PC-3 (cell line): ENCODE data around the gene COX6A2. TPM values are rescaled to one million over a fixed set of nuclear protein-coding genes. Genes with fewer than 3 reads are reported as not detected.
A peak's percentile ranks its signal among the peaks of the same experiment; 100 is the strongest.
"Not testable (repeated sequence)": the region's sequence is repeated elsewhere in the genome, so short reads cannot be mapped to it uniquely, and the experiment has no call there.

Experiments
- ATAC-seq: fragments of 200-7000 bp; cut with Tn5 transposase; 2 replicates; pipeline ENCODE4 v1.9.1; 2020; ENCODE audit warnings: mild to moderate bottlenecking, moderate library complexity
- BruUV-seq: library from RNA; stranded (reverse); fragments of 400-500 nt; replicated peaks from 2 replicates; lab custom pipeline; 2021; lab: Mats Ljungman, UMichigan
- CTCF ChIA-PET: fragments of 300-600 bp; sonication (Branson Sonifier 250); formaldehyde crosslinking; loops from one replicate; lab custom pipeline; 2022; ENCODE audit warnings: antibody characterized with exemption; lab: Charles Lee
- POLR2A ChIA-PET: fragments of 300-600 bp; sonication (Branson Sonifier 250); formaldehyde crosslinking; loops from one replicate; lab custom pipeline; 2022; ENCODE audit warnings: antibody characterized with exemption; ENCODE audit not compliant: unreplicated experiment; lab: Charles Lee
- DNase-seq: peaks from one replicate; pipeline ENCODE4 v3.0.0-alpha.2; 2015
- H2AFZ ChIP-seq: fragments of 300-600 bp; sonication (generic); 2 replicates; pipeline ENCODE4 v1.6.0; 2016; ENCODE audit warnings: antibody characterized with exemption, low read length
- H3F3A ChIP-seq: fragments of 300-600 bp; sonication (generic); one replicate; pipeline ENCODE4 v1.6.0; 2017; ENCODE audit warnings: antibody characterized with exemption, low read length, control low read depth, mild to moderate bottlenecking; ENCODE audit not compliant: unreplicated experiment
- H3K27ac ChIP-seq: fragments of 300-600 bp; sonication (generic); 2 replicates; pipeline ENCODE4 v1.5.1; 2016; ENCODE audit warnings: mild to moderate bottlenecking, low read length
- H3K27me3 ChIP-seq: fragments of 300-600 bp; sonication (generic); 2 replicates; pipeline ENCODE4 v1.6.1; 2016; ENCODE audit warnings: low read length, mixed read lengths
- H3K36me3 ChIP-seq: fragments of 300-600 bp; sonication (generic); 2 replicates; pipeline ENCODE4 v1.6.1; 2016; ENCODE audit warnings: low read depth, mixed run types, low read length, mixed read lengths
- H3K4me1 ChIP-seq: fragments of 300-600 bp; sonication (generic); 2 replicates; pipeline ENCODE4 v1.5.1; 2016; ENCODE audit warnings: low read length; ENCODE audit not compliant: insufficient read depth
- H3K4me2 ChIP-seq: fragments of 300-600 bp; sonication (generic); 2 replicates; pipeline ENCODE4 v1.6.0; 2016; ENCODE audit warnings: low read length
- H3K4me3 ChIP-seq: fragments of 300-600 bp; sonication (generic); 2 replicates; pipeline ENCODE4 v1.5.1; 2016; ENCODE audit warnings: mild to moderate bottlenecking, low read length, mixed read lengths
- H3K79me2 ChIP-seq: fragments of 300-600 bp; sonication (generic); 2 replicates; pipeline ENCODE4 v1.6.1; 2017; ENCODE audit warnings: low read length, mixed read lengths
- H3K9ac ChIP-seq: fragments of 300-600 bp; sonication (generic); 2 replicates; pipeline ENCODE4 v1.6.0; 2016; ENCODE audit warnings: mild to moderate bottlenecking, low read length
- H3K9me2 ChIP-seq: fragments of 300-600 bp; sonication (generic); replicated peaks from 2 replicates; pipeline ENCODE4 v1.6.1; 2016; ENCODE audit warnings: mixed run types, low read length, mixed read lengths
- H3K9me3 ChIP-seq: fragments of 300-600 bp; sonication (generic); 2 replicates; pipeline ENCODE4 v1.6.1; 2016; ENCODE audit warnings: low read length, mixed read lengths
- H4K20me1 ChIP-seq: fragments of 300-600 bp; sonication (generic); 2 replicates; pipeline ENCODE4 v1.6.1; 2016; ENCODE audit warnings: low read length, mixed read lengths
- CTCF ChIP-seq: fragments of 300-600 bp; sonication (generic); conservative IDR thresholded peaks from 2 replicates; pipeline ENCODE4 v1.5.1; 2017; ENCODE audit warnings: antibody characterized with exemption, low read depth, mild to moderate bottlenecking, low read length
- EZH2 ChIP-seq: fragments of 300-600 bp; sonication (generic); IDR thresholded peaks from one replicate; pipeline ENCODE4 v1.6.1; 2017; ENCODE audit warnings: antibody characterized with exemption, mild to moderate bottlenecking, low read length; ENCODE audit not compliant: unreplicated experiment
- EZH2phosphoT487 ChIP-seq: fragments of 300-600 bp; sonication (generic); IDR thresholded peaks from 2 replicates; pipeline ENCODE4 v1.6.1; 2018; ENCODE audit warnings: mild to moderate bottlenecking, antibody characterized with exemption, low read length, borderline replicate concordance
- intact Hi-C: fragments of 100-400 bp; cut with micrococcal nuclease; formaldehyde crosslinking; loops from 2 replicates; pipeline ENCODE4 v1.9.0; 2023
- total RNA-seq: library from RNA; depleted of rRNA; stranded (reverse); fragments of >200 nt; gene quantifications from 2 replicates; pipeline ENCODE4 v1.2.3, GENCODE V29; 2014

The COX6A2 gene
- total RNA-seq, 1 experiment from 2014 or later = not detected

- no peaks in the 10 kb centered on the region for H3K36me3 ChIP-seq
- no TSS peak for BruUV-seq
- POLR2A ChIA-PET = no interaction called here
- no peaks in the 10 kb centered on the region for H3K9me2 ChIP-seq
- H3K4me2 ChIP-seq = no peak overlapping the region
- ATAC-seq (no peak), DNase-seq (no peak)
- no peak overlapping the region for H3K27ac ChIP-seq
- no peak overlapping the region for H3K4me3 ChIP-seq
- H2AFZ ChIP-seq = peak overlapping the region; percentile 60; the same call in 1 of the 2 replicates
- intact Hi-C loops = loop anchor here (5.0 to 10.0 kb wide), 2 partner anchors 246 to 416 kb away; partner anchors contain the start of gene PYCARD
- CTCF ChIA-PET = interaction anchor here (1.3 kb wide), 1 partner anchor 9 kb away, joined by 6 read pairs; no protein-coding TSS in a partner anchor
- no peaks in the 10 kb centered on the region for H4K20me1 ChIP-seq
- H3K9ac ChIP-seq = no peak overlapping the region
- peaks cover 18% of the 10 kb centered on the region for H3K4me1 ChIP-seq
- no peaks in the 10 kb centered on the region for H3F3A ChIP-seq
- H3K27me3 ChIP-seq = no peaks in the 10 kb centered on the region
- no peaks in the 10 kb centered on the region for H3K79me2 ChIP-seq
- no peaks in the 10 kb centered on the region for H3K9me3 ChIP-seq
- TF ChIP-seq EZH2 (no peak), CTCF (no peak), EZH2phosphoT487 (no peak)
Observed at GRCh38 chr16:31451201-31451600, 23.0 kb upstream of the COX6A2 start.

DNA sequence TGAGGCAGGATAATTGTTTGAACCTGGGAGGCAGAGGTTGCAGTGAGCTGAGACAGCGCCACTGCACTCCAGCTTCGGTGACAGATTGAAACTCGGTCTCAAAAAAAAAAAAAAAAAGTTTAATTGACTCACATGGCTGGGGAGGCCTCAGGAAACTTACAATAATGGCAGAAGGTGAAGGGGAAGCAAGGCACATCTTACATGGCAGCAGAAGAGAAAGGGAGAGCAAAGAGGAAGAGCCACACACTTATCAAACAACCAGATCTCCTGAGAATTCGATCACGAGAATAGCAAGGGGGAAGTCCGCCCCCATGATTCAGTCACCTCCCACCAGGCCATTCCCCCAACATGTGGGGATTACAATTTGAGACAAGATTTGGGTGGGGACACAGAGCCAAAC is 17.8 kb upstream of the COX6A2 start:
- H3K9me3 ChIP-seq, POLR2A ChIA-PET, CTCF ChIA-PET, H3K9me2 ChIP-seq, H3K4me1 ChIP-seq, H3K27me3 ChIP-seq, H3K4me2 ChIP-seq, ATAC-seq, BruUV-seq, H3K4me3 ChIP-seq, DNase-seq, H2AFZ ChIP-seq, H3K36me3 ChIP-seq, H4K20me1 ChIP-seq, H3K27ac ChIP-seq, intact Hi-C loops, H3K9ac ChIP-seq, H3K79me2 ChIP-seq, H3F3A ChIP-seq: not testable (repeated sequence)

- DNase-seq = no peak
- no peak for TF ChIP-seq CTCF
- TF ChIP-seq EZH2phosphoT487 = no peak
- no peak for TF ChIP-seq EZH2
- intact Hi-C loops = loop anchor here (5.0 kb wide), 2 partner anchors 300 to 460 kb away; no protein-coding TSS in a partner anchor
- Histone ChIP-seq H3K79me2 (no peaks in the 10 kb centered on the region), H3F3A (no peaks in the 10 kb centered on the region), H3K4me1 (no peaks in the 10 kb centered on the region), H3K9me3 (no peaks in the 10 kb centered on the region), H3K9me2 (no peaks in the 10 kb centered on the region), H4K20me1 (no peaks in the 10 kb centered on the region), H3K27ac (no peak overlapping the region), H2AFZ (no peak overlapping the region), H3K27me3 (no peaks in the 10 kb centered on the region), H3K36me3 (no peaks in the 10 kb centered on the region), H3K9ac (no peak overlapping the region), H3K4me3 (no peak overlapping the region), H3K4me2 (no peak overlapping the region)
- BruUV-seq = no TSS peak
- ChIA-PET POLR2A (no interaction called here), CTCF (interaction anchor here (0.5 kb wide), 1 partner anchor 492 kb away, joined by 4 read pairs; no protein-coding TSS in a partner anchor)
- no peak for ATAC-seq
Observed at GRCh38 chr16:31441956-31442355, 13.8 kb upstream of the COX6A2 start.
